Lung microvascular endothelial cell (primary cell): Measurements from ENCODE around the gene KCND2. TPM values are rescaled to one million over a fixed set of nuclear protein-coding genes. Genes with fewer than 3 reads are reported as not detected.
"Not testable (repeated sequence)": the region's sequence is repeated elsewhere in the genome, so short reads cannot be mapped to it uniquely, and the experiment has no call there.

Experiments
- DNase-seq, 2 donors: peaks; one replicate each; pipeline versions ENCODE4 v3.0.0 to v3.0.0-alpha.2; 2010; ENCODE audit warnings: low read depth in 2 of 2
- total RNA-seq: library from RNA; depleted of rRNA; stranded (reverse); fragments of >200 nt; gene quantifications from 2 replicates; pipeline ENCODE4 v1.2.1, GENCODE V29; 2014

The KCND2 gene
- total RNA-seq, 1 donor from 2014 or later, result 0.20 TPM

GRCh38 chr7:120691915-120692314 is 418.9 kb downstream of the KCND2 start:
- no peak for DNase-seq

GRCh38 chr7:120695848-120696247 is 422.9 kb downstream of the KCND2 start:
- no peak for DNase-seq

- no peak for DNase-seq
Observed at GRCh38 chr7:120700796-120701195, 427.8 kb downstream of the KCND2 start.

- DNase-seq, result not testable (repeated sequence)
Observed at GRCh38 chr7:120702408-120702807, 429.4 kb downstream of the KCND2 start.

- DNase-seq, result no peak
Observed at GRCh38 chr7:120703585-120704240, 430.7 kb downstream of the KCND2 start.

GRCh38 chr7:120709252-120709971 is 436.4 kb downstream of the KCND2 start:
- DNase-seq, result no peak

GRCh38 chr7:120709972-120710320 is 437.0 kb downstream of the KCND2 start:
- no peak for DNase-seq

GRCh38 chr7:120714945-120715344 is 442.0 kb downstream of the KCND2 start:
- no peak for DNase-seq

GRCh38 chr7:120716307-120716706 is 443.3 kb downstream of the KCND2 start:
- no peak for DNase-seq

GRCh38 chr7:120717166-120717565 is 444.2 kb downstream of the KCND2 start:
- no peak for DNase-seq

GRCh38 chr7:120718361-120718760 is 445.4 kb downstream of the KCND2 start:
- DNase-seq, result no peak

- DNase-seq, result no peak
Observed at GRCh38 chr7:120720317-120720716, 447.3 kb downstream of the KCND2 start.

- DNase-seq, result no peak
Observed at GRCh38 chr7:120723465-120724385, 450.8 kb downstream of the KCND2 start.

GRCh38 chr7:120724448-120724847 is 451.5 kb downstream of the KCND2 start:
- DNase-seq, result no peak

GRCh38 chr7:120724955-120725354 is 452.0 kb downstream of the KCND2 start:
- no peak for DNase-seq

- peak; percentile 46 to 47 for DNase-seq
Observed at GRCh38 chr7:120725376-120726039, 452.5 kb downstream of the KCND2 start.

- DNase-seq, result no peak
Observed at GRCh38 chr7:120729245-120729644, 456.3 kb downstream of the KCND2 start.

- no peak for DNase-seq
Observed at GRCh38 chr7:120731271-120731670, 458.3 kb downstream of the KCND2 start.

GRCh38 chr7:120732256-120732655 is 459.3 kb downstream of the KCND2 start:
- no peak for DNase-seq

- DNase-seq, result peak in 1 of 2 donors; percentile 89
Observed at GRCh38 chr7:120733143-120733542, 460.2 kb downstream of the KCND2 start.

GRCh38 chr7:120733835-120734234 is 460.9 kb downstream of the KCND2 start:
- no peak for DNase-seq

GRCh38 chr7:120735791-120736190 is 462.8 kb downstream of the KCND2 start:
- DNase-seq, result peak in 1 of 2 donors; percentile 66
